Neuronal stem cell (in vitro differentiated cells): ENCODE data around the gene ULK4. TPM values are rescaled to one million over a fixed set of nuclear protein-coding genes. Genes with fewer than 3 reads are reported as not detected.

Experiments used
- DNase-seq: peaks from one replicate; pipeline ENCODE4 v3.0.0-alpha.2; 2013; ENCODE audit warnings: low spot score
- H2AFZ ChIP-seq: one replicate; pipeline ENCODE4 v1.6.1; 2013; ENCODE audit warnings: mild to moderate bottlenecking, low read length, inconsistent platforms
- H2AK5ac ChIP-seq: 2 replicates; pipeline ENCODE4 v1.6.1; 2013; ENCODE audit warnings: low read depth, mild to moderate bottlenecking, inconsistent platforms, low read length, moderate library complexity, mixed read lengths
- H2BK120ac ChIP-seq: 2 replicates; pipeline ENCODE4 v1.6.1; 2013; ENCODE audit warnings: low read depth, mild to moderate bottlenecking, inconsistent platforms, low read length, moderate library complexity, mixed read lengths
- H2BK12ac ChIP-seq: one replicate; pipeline ENCODE4 v1.6.1; 2013; ENCODE audit warnings: low read length, inconsistent platforms
- H2BK15ac ChIP-seq: 2 replicates; pipeline ENCODE4 v1.6.1; 2013; ENCODE audit warnings: mild to moderate bottlenecking, low read length, inconsistent platforms, mixed read lengths
- H2BK5ac ChIP-seq: one replicate; pipeline ENCODE4 v1.6.1; 2013; ENCODE audit warnings: inconsistent platforms, mild to moderate bottlenecking, low read length, moderate library complexity
- H3K14ac ChIP-seq: one replicate; pipeline ENCODE4 v1.6.1; 2013; ENCODE audit warnings: low read length, inconsistent platforms
- H3K18ac ChIP-seq: 2 replicates; pipeline ENCODE4 v1.6.1; 2013; ENCODE audit warnings: low read length, inconsistent platforms
- H3K23ac ChIP-seq: 2 replicates; pipeline ENCODE4 v1.6.1; 2013; ENCODE audit warnings: low read depth, mild to moderate bottlenecking, mixed read lengths, low read length, inconsistent platforms; ENCODE audit not compliant: poor library complexity
- H3K27ac ChIP-seq: replicated peaks from 3 replicates; pipeline ENCODE4 v1.5.1; 2013; ENCODE audit warnings: low read length, inconsistent platforms
- H3K27me3 ChIP-seq, 3 experiments: 2 replicates each; pipeline ENCODE4 v1.6.1; 2013; ENCODE audit warnings: low read length in 3 of 3, mild to moderate bottlenecking in 2 of 3, inconsistent platforms in 1 of 3, low read depth in 1 of 3, mixed read lengths in 1 of 3, moderate library complexity in 1 of 3; ENCODE audit not compliant: control insufficient read depth in 3 of 3, insufficient read depth in 3 of 3
- H3K36me3 ChIP-seq, 2 donors: replicated peaks in 1 of 2; 2 replicates each; pipeline ENCODE4 v1.6.1; 2013; ENCODE audit warnings: low read length in 2 of 2; ENCODE audit not compliant: control insufficient read depth in 2 of 2, insufficient read depth in 2 of 2
- H3K4ac ChIP-seq: 2 replicates; pipeline ENCODE4 v1.6.1; 2013; ENCODE audit warnings: inconsistent platforms, mild to moderate bottlenecking, low read length, moderate library complexity
- H3K4me1 ChIP-seq, 2 donors: 1 replicate in 1 of 2; 2 replicates in 1 of 2; pipeline ENCODE4 v1.6.1; 2013; ENCODE audit warnings: low read length in 2 of 2, low read depth in 1 of 2; ENCODE audit not compliant: control insufficient read depth in 2 of 2, insufficient read depth in 1 of 2
- H3K4me2 ChIP-seq: one replicate; pipeline ENCODE4 v1.6.1; 2013; ENCODE audit warnings: mild to moderate bottlenecking, low read length, inconsistent platforms; ENCODE audit not compliant: insufficient read depth, poor library complexity, severe bottlenecking
- H3K4me3 ChIP-seq, 2 donors: 2 replicates each; pipeline ENCODE4 v1.5.1; 2013; ENCODE audit warnings: low read length in 2 of 2, mild to moderate bottlenecking in 2 of 2, inconsistent platforms in 1 of 2, moderate library complexity in 1 of 2
- H3K79me1 ChIP-seq: one replicate; pipeline ENCODE4 v1.6.1; 2013; ENCODE audit warnings: low read depth, mild to moderate bottlenecking, inconsistent platforms, low read length, moderate library complexity
- H3K9ac ChIP-seq: one replicate; pipeline ENCODE4 v1.6.1; 2013; ENCODE audit warnings: mild to moderate bottlenecking, low read depth, low read length, inconsistent platforms; ENCODE audit not compliant: poor library complexity
- H3K9me3 ChIP-seq, 2 donors: replicated peaks in 1 of 2; 2 replicates each; pipeline versions ENCODE3 to v1.6.1; 2013; ENCODE audit warnings: low read length in 2 of 2, mild to moderate bottlenecking in 2 of 2, inconsistent platforms in 1 of 2, low read depth in 1 of 2, mixed read lengths in 1 of 2, moderate library complexity in 1 of 2; ENCODE audit not compliant: control insufficient read depth in 2 of 2, insufficient read depth in 1 of 2
- H4K8ac ChIP-seq: one replicate; pipeline ENCODE4 v1.6.1; 2013; ENCODE audit warnings: low read depth, mild to moderate bottlenecking, inconsistent platforms, low read length, moderate library complexity
- H4K91ac ChIP-seq: one replicate; pipeline ENCODE4 v1.6.1; 2013; ENCODE audit warnings: low read length, low read depth, mild to moderate bottlenecking, inconsistent platforms; ENCODE audit not compliant: poor library complexity
- WGBS, 2 donors: extraction: QIAGEN DNeasy Blood & Tissue Kit; methylation state at CpG; one replicate each; pipeline ENCODE4 v1.1.7; 2013; ENCODE audit warnings: missing lambda C conversion rate in 2 of 2, mixed read lengths in 1 of 2; ENCODE audit not compliant: insufficient read length in 2 of 2, insufficient replicate concordance in 1 of 2; ENCODE audit errors: extremely low coverage in 2 of 2; 5-methylcytosine and 5-hydroxymethylcytosine counted together
- polyA plus RNA-seq, 2 experiments: library from polyadenylated mRNA; stranded (reverse); fragments of 200-250 nt; gene quantifications; one replicate each; pipeline ENCODE4 v1.2.3, GENCODE V29; 2013

The ULK4 gene
- polyA plus RNA-seq (2013, experiment 1 of 2) = 1.2 TPM
- polyA plus RNA-seq (2013, experiment 2 of 2) = 1.2 TPM

GRCh38 chr3:41961751-41962679 is at the start of gene ULK4:
Gene ULK4 (minus strand): TSS chr3:41962103. CDS start chr3:41954759, 7,344 bp downstream.
- WGBS, 2 donors = no CpG with 5 or more reads among the region's 58 CpGs
- H3K27me3 ChIP-seq = peaks cover 0 to 3% (median 2%) of the 10 kb centered on the region in 3 experiments
- peak; percentile 97 for DNase-seq
- peak within 1 kb of the TSS; percentile 58 for H3K23ac ChIP-seq
- peak within 1 kb of the TSS; percentile 94 for H3K4me2 ChIP-seq
- peak within 1 kb of the TSS; percentile 92 to 97 for H3K4me3 ChIP-seq
- no peaks in the 10 kb centered on the region for H3K9me3 ChIP-seq
- peak within 1 kb of the TSS; percentile 97 for H2AFZ ChIP-seq
- peak within 1 kb of the TSS; percentile 48 for H3K27ac ChIP-seq
- no peak within 1 kb of the TSS for H2BK5ac ChIP-seq
- H3K9ac ChIP-seq = peak within 1 kb of the TSS; percentile 89
- no peaks in the 10 kb centered on the region for H3K36me3 ChIP-seq
- H3K79me1 ChIP-seq = no peaks in the 10 kb centered on the region
- H4K8ac ChIP-seq = no peak within 1 kb of the TSS
- H2BK15ac ChIP-seq = no peak within 1 kb of the TSS
- no peak within 1 kb of the TSS for H2BK12ac ChIP-seq
- no peak within 1 kb of the TSS for H2BK120ac ChIP-seq
- H2AK5ac ChIP-seq = no peak within 1 kb of the TSS
- H3K14ac ChIP-seq = peak within 1 kb of the TSS; percentile 43
- H3K4me1 ChIP-seq = peaks cover 2 to 3% of the 10 kb centered on the region in 2 donors
- H4K91ac ChIP-seq = no peak within 1 kb of the TSS
- H3K4ac ChIP-seq = no peak within 1 kb of the TSS
- H3K18ac ChIP-seq = peak within 1 kb of the TSS; percentile 4

- Histone ChIP-seq H3K4me1 (peaks cover 3 to 11% of the 10 kb centered on the region in 2 donors), H2BK12ac (no peak overlapping the region), H4K8ac (no peak overlapping the region), H3K27me3 (no peaks in the 10 kb centered on the region), H3K9ac (no peak overlapping the region), H3K23ac (no peak overlapping the region), H3K27ac (no peak overlapping the region), H3K4ac (no peak overlapping the region), H3K36me3 (no peaks in the 10 kb centered on the region), H2BK5ac (no peak overlapping the region), H3K14ac (no peak overlapping the region), H2BK120ac (no peak overlapping the region), H3K18ac (no peak overlapping the region), H2BK15ac (no peak overlapping the region), H2AK5ac (no peak overlapping the region), H3K4me3 (no peak overlapping the region), H3K4me2 (no peak overlapping the region), H3K9me3 (no peaks in the 10 kb centered on the region), H2AFZ (peak overlapping the region; percentile 54), H4K91ac (no peak overlapping the region), H3K79me1 (peaks cover 3% of the 10 kb centered on the region)
- WGBS, 2 donors = no CpG with 5 or more reads among the region's 2 CpGs
- no peak for DNase-seq
Observed at GRCh38 chr3:42010530-42010929, 48.6 kb upstream of the ULK4 start.

- no peak overlapping the region for H3K4me3 ChIP-seq
- no peak overlapping the region for H4K8ac ChIP-seq
- no peak overlapping the region for H2BK120ac ChIP-seq
- no peak overlapping the region for H3K27ac ChIP-seq
- no peaks in the 10 kb centered on the region for H3K9me3 ChIP-seq
- peaks cover 3% of the 10 kb centered on the region for H3K79me1 ChIP-seq
- H3K4me1 ChIP-seq = peaks cover 0 to 5% of the 10 kb centered on the region in 2 donors
- no peak for DNase-seq
- H3K14ac ChIP-seq = no peak overlapping the region
- H2BK5ac ChIP-seq = no peak overlapping the region
- H3K18ac ChIP-seq = no peak overlapping the region
- H2BK12ac ChIP-seq = no peak overlapping the region
- WGBS, 2 donors = no CpG with 5 or more reads among the region's 4 CpGs
- no peaks in the 10 kb centered on the region for H3K27me3 ChIP-seq
- no peak overlapping the region for H2AK5ac ChIP-seq
- no peak overlapping the region for H2AFZ ChIP-seq
- H3K4ac ChIP-seq = no peak overlapping the region
- no peak overlapping the region for H3K4me2 ChIP-seq
- H3K36me3 ChIP-seq = no peaks in the 10 kb centered on the region
- H3K23ac ChIP-seq = no peak overlapping the region
- H4K91ac ChIP-seq = no peak overlapping the region
- no peak overlapping the region for H2BK15ac ChIP-seq
- no peak overlapping the region for H3K9ac ChIP-seq
Observed at GRCh38 chr3:42009456-42009855, 47.6 kb upstream of the ULK4 start.

- Histone ChIP-seq H3K4me1 (peaks cover 0 to 2% of the 10 kb centered on the region in 2 donors), H3K4me3 (no peak overlapping the region), H3K9me3 (no peaks in the 10 kb centered on the region), H2BK120ac (no peak overlapping the region), H3K18ac (no peak overlapping the region), H2BK15ac (no peak overlapping the region), H3K27ac (no peak overlapping the region), H2AFZ (no peak overlapping the region), H3K23ac (no peak overlapping the region), H3K4ac (no peak overlapping the region), H3K14ac (no peak overlapping the region), H4K8ac (no peak overlapping the region), H2AK5ac (no peak overlapping the region), H3K9ac (no peak overlapping the region), H3K79me1 (no peaks in the 10 kb centered on the region), H3K36me3 (no peaks in the 10 kb centered on the region), H2BK12ac (no peak overlapping the region), H3K27me3 (no peaks in the 10 kb centered on the region), H3K4me2 (no peak overlapping the region), H2BK5ac (no peak overlapping the region), H4K91ac (no peak overlapping the region)
- no CpG with 5 or more reads among the region's 3 CpGs for WGBS, 2 donors
- DNase-seq = no peak
Observed at GRCh38 chr3:42007785-42008184, 45.9 kb upstream of the ULK4 start.
